Endothelial cell of umbilical vein (primary cell): ENCODE data around the gene RPGR. TPM values are rescaled to one million over a fixed set of nuclear protein-coding genes. Genes with fewer than 3 reads are reported as not detected.
A peak's percentile ranks its signal among the peaks of the same experiment; 100 is the strongest.

Experiments used
- BruUV-seq: library from RNA; stranded (reverse); fragments of 400-500 nt; replicated peaks from 2 replicates; lab custom pipeline; 2021; lab: Mats Ljungman, UMichigan
- CTCF ChIA-PET: fragments of 300-600, 350-600 bp; sonication (Branson Sonifier 250); formaldehyde crosslinking; loops from one replicate; lab custom pipeline; 2021; ENCODE audit warnings: antibody characterized with exemption, inconsistent platforms; lab: Charles Lee
- POLR2A ChIA-PET: fragments of 300-600, 350-600 bp; sonication (Branson Sonifier 250); formaldehyde crosslinking; loops from one replicate; lab custom pipeline; 2021; ENCODE audit warnings: antibody characterized with exemption, inconsistent platforms; lab: Charles Lee
- DNase-seq: peaks from one replicate; pipeline ENCODE4 v3.0.0-alpha.2; 2011; ENCODE audit warnings: low read depth, low spot score
- FAIRE-seq: peaks from 2 replicates; lab custom pipeline; 2011; peaks lifted over from hg19 to GRCh38; lab: Jason Lieb, UNC
- H2AFZ ChIP-seq: 2 replicates; pipeline ENCODE4 v1.6.0; 2012; ENCODE audit warnings: low read depth, low read length, control low read depth, inconsistent platforms
- H3K27ac ChIP-seq: 2 replicates; pipeline ENCODE4 v1.5.1; 2011; ENCODE audit warnings: low read depth, mild to moderate bottlenecking, control low read depth, low read length, moderate library complexity; ENCODE audit not compliant: insufficient read depth
- H3K27me3 ChIP-seq, 2 experiments: 2 replicates each; pipeline versions ENCODE4 v1.6.0 to v1.6.1; 2011; ENCODE audit warnings: low read length in 2 of 2, mixed read lengths in 1 of 2; ENCODE audit not compliant: control insufficient read depth in 2 of 2, insufficient read depth in 2 of 2
- H3K36me3 ChIP-seq, 2 experiments: 2 replicates in 1 of 2; 3 replicates in 1 of 2; pipeline ENCODE4 v1.5.1; 2011; ENCODE audit warnings: low read length in 2 of 2, mild to moderate bottlenecking in 1 of 2, moderate library complexity in 1 of 2; ENCODE audit not compliant: control insufficient read depth in 2 of 2, insufficient read depth in 2 of 2; ENCODE audit errors: extremely low read depth in 1 of 2
- H3K4me1 ChIP-seq: 3 replicates; pipeline ENCODE4 v1.5.1; 2011; ENCODE audit warnings: mild to moderate bottlenecking, low read length; ENCODE audit not compliant: control insufficient read depth, insufficient read depth; ENCODE audit errors: extremely low read depth
- H3K4me2 ChIP-seq: 2 replicates; pipeline ENCODE4 v1.6.1; 2011; ENCODE audit warnings: low read length, control low read depth, mixed read lengths; ENCODE audit not compliant: insufficient read depth
- H3K4me3 ChIP-seq, 3 experiments: fragments of 200-600 bp in 1 of 3; sonication (generic), shearing (Covaris generic) in 1 of 3; replicated peaks in 1 of 3; 2 replicates each; pipeline ENCODE4 v1.5.1; 2011 to 2016; ENCODE audit warnings: control low read depth in 3 of 3, low read length in 3 of 3, mild to moderate bottlenecking in 2 of 3, inconsistent platforms in 1 of 3, low read depth in 1 of 3, moderate library complexity in 1 of 3; ENCODE audit not compliant: insufficient read depth in 1 of 3
- H3K79me2 ChIP-seq: 2 replicates; pipeline ENCODE4 v1.6.0; 2012; ENCODE audit warnings: low read length, inconsistent platforms; ENCODE audit not compliant: control insufficient read depth, insufficient read depth
- H3K9ac ChIP-seq: replicated peaks from 2 replicates; pipeline ENCODE3; 2011; ENCODE audit warnings: low read length, control low read depth; ENCODE audit not compliant: insufficient read depth; ENCODE audit errors: extremely low read depth
- H3K9me1 ChIP-seq: replicated peaks from 3 replicates; pipeline ENCODE4 v1.6.0; 2011; ENCODE audit warnings: mild to moderate bottlenecking, low read length; ENCODE audit not compliant: control insufficient read depth, insufficient read depth; ENCODE audit errors: extremely low read depth
- H3K9me3 ChIP-seq: replicated peaks from 2 replicates; pipeline ENCODE4 v1.5.1; 2012; ENCODE audit warnings: low read length, inconsistent platforms; ENCODE audit not compliant: control insufficient read depth, insufficient read depth
- H4K20me1 ChIP-seq: replicated peaks from 2 replicates; pipeline ENCODE3; 2011; ENCODE audit warnings: mild to moderate bottlenecking, low read length; ENCODE audit not compliant: control insufficient read depth, insufficient read depth; ENCODE audit errors: extremely low read depth
- EZH2 ChIP-seq: IDR thresholded peaks from 2 replicates; pipeline ENCODE4 v1.6.1; 2012; ENCODE audit warnings: borderline replicate concordance, low read depth, mild to moderate bottlenecking, moderate library complexity, low read length, inconsistent platforms; ENCODE audit not compliant: severe bottlenecking
- FOS ChIP-seq: IDR thresholded peaks from 2 replicates; pipeline ENCODE4 v1.6.1; 2011; ENCODE audit warnings: mild to moderate bottlenecking, low read length, moderate library complexity, borderline replicate concordance; ENCODE audit not compliant: insufficient read depth
- GATA2 ChIP-seq: IDR thresholded peaks from 2 replicates; pipeline ENCODE4 v1.7.0; 2011; ENCODE audit warnings: low read depth, mild to moderate bottlenecking, moderate library complexity, mixed read lengths, low read length; ENCODE audit not compliant: insufficient read length, insufficient read depth
- JUN ChIP-seq: IDR thresholded peaks from 2 replicates; pipeline ENCODE4 v1.6.1; 2011; ENCODE audit warnings: borderline replicate concordance, low read depth; ENCODE audit not compliant: insufficient read length, insufficient read depth
- MAX ChIP-seq: IDR thresholded peaks from 2 replicates; pipeline ENCODE4 v1.6.1; 2011; ENCODE audit not compliant: insufficient read depth, insufficient read length
- MYC ChIP-seq: IDR thresholded peaks from one replicate; pipeline ENCODE4 v1.6.1; 2011; ENCODE audit warnings: mild to moderate bottlenecking, low read depth, low read length
- POLR2A ChIP-seq: IDR thresholded peaks from 2 replicates; pipeline ENCODE4 v1.6.1; 2012; ENCODE audit warnings: low read depth, mild to moderate bottlenecking, control low read depth, low read length
- POLR2AphosphoS5 ChIP-seq: IDR thresholded peaks from 2 replicates; pipeline ENCODE4 v1.6.1; 2012; ENCODE audit warnings: low read depth, mild to moderate bottlenecking, control low read depth, low read length, moderate library complexity; ENCODE audit not compliant: insufficient read depth
- dilution Hi-C: fragments of 300-500 bp; cut with MboI; formaldehyde crosslinking; loops from one replicate; pipeline ENCODE4 v1.15.0; 2019; ENCODE audit warnings: low sequenced_read_pairs; ENCODE audit not compliant: extremely low pct_ligation_motif_present
- intact Hi-C: fragments of 100-400 bp; cut with micrococcal nuclease; formaldehyde crosslinking; loops from one replicate; pipeline ENCODE4 v1.10.0; 2022
- polyA plus RNA-seq, 4 experiments: library from polyadenylated mRNA; depleted of rRNA in 3 of 4; stranded (reverse) in 3 of 4; unstranded in 1 of 4; fragments of >200 nt; gene quantifications; 2 replicates each; pipeline versions ENCODE4 v1.2.1 to v1.2.3, GENCODE V29; 2011 to 2012; ENCODE audit warnings: missing spikeins in 1 of 4
- total RNA-seq: library from RNA; stranded (reverse); gene quantifications from 2 replicates; pipeline ENCODE4 v1.2.3, GENCODE V29; 2021
- TF ChIP-seq, protein P1 (sequence below), 2 donors: IDR thresholded peaks; 1 replicate in 1 of 2; 2 replicates in 1 of 2; pipeline ENCODE4 v1.5.1; 2011; ENCODE audit warnings: low read length in 2 of 2, mild to moderate bottlenecking in 2 of 2, moderate library complexity in 2 of 2, control low read depth in 1 of 2, inconsistent platforms in 1 of 2, low read depth in 1 of 2; ENCODE audit not compliant: insufficient read depth in 1 of 2; ENCODE audit errors: extremely low read depth in 1 of 2

RPGR gene
- total and polyA plus RNA-seq, 2 donors (not counting 3 experiments of a cell fraction or from before 2014, with no cell fraction given) = 2.7 to 24.0 TPM

GRCh38 chrX:38233891-38234667 lies 93.2 kb downstream of the RPGR start:
- intact Hi-C loops = no loop called here

DNA sequence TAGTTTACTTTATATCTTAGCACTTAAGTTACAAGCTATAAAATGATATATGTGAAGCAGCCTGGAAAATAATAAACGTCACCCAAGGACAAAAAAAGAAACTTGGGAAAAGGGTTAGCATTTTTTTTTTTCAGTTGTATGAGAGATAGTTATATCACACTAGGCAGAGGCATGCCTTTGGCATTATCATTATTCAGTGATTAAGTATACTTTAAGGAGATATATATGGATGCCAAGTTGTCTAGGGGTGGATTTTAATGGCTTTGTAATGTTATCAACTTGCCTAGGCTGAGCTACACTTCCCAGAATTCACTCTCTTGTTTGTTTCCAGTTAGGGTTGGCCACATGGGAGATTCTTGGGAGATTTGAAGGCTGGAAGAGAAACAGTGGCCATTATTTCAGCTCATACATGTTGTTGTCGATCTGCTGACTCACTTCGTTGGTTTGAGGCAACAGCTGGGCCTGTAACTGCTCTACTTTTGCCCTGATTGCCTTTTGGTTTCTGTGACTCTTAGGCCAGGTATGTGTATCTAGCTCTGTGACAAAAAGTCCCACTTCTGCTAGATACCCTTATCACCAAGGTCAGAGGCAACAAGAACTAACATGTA lies 95.1 kb downstream of the RPGR start:
- H3K36me3 ChIP-seq = no peaks in the 10 kb centered on the region
- TF ChIP-seq POLR2A (no peak), EZH2 (no peak), POLR2AphosphoS5 (no peak), JUN (no peak), GATA2 (no peak), MAX (no peak), FOS (no peak), MYC (no peak)
- TF ChIP-seq, protein P1, sequence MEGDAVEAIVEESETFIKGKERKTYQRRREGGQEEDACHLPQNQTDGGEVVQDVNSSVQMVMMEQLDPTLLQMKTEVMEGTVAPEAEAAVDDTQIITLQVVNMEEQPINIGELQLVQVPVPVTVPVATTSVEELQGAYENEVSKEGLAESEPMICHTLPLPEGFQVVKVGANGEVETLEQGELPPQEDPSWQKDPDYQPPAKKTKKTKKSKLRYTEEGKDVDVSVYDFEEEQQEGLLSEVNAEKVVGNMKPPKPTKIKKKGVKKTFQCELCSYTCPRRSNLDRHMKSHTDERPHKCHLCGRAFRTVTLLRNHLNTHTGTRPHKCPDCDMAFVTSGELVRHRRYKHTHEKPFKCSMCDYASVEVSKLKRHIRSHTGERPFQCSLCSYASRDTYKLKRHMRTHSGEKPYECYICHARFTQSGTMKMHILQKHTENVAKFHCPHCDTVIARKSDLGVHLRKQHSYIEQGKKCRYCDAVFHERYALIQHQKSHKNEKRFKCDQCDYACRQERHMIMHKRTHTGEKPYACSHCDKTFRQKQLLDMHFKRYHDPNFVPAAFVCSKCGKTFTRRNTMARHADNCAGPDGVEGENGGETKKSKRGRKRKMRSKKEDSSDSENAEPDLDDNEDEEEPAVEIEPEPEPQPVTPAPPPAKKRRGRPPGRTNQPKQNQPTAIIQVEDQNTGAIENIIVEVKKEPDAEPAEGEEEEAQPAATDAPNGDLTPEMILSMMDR (IDR thresholded peaks at IDR 0.05; ENCODE audit: extremely low read depth in 1 of 2, insufficient read depth in 1 of 2, low read depth in 1 of 2, low read length in 2 of 2) = no peak
- intact Hi-C loops = no loop called here
- DNase-seq (no peak), FAIRE-seq (no peak)
- no peaks in the 10 kb centered on the region for H3K9me3 ChIP-seq
- no peaks in the 10 kb centered on the region for H3K9me1 ChIP-seq
- ChIA-PET CTCF (no interaction called here), POLR2A (no interaction called here)
- no peak overlapping the region for H2AFZ ChIP-seq
- no peak overlapping the region for H3K9ac ChIP-seq
- H3K4me2 ChIP-seq = no peak overlapping the region
- no peaks in the 10 kb centered on the region for H3K79me2 ChIP-seq
- H3K4me1 ChIP-seq = peaks cover 8% of the 10 kb centered on the region
- no peaks in the 10 kb centered on the region for H3K27me3 ChIP-seq
- no TSS peak for BruUV-seq
- H3K27ac ChIP-seq = no peak overlapping the region
- dilution Hi-C loops = no loop called here
- no peaks in the 10 kb centered on the region for H4K20me1 ChIP-seq
- H3K4me3 ChIP-seq = no peak overlapping the region

More at GRCh38 chrX:38233891-38234667, 93.2 kb downstream of the RPGR start:
- Histone ChIP-seq H3K4me1 (peaks cover 8% of the 10 kb centered on the region), H4K20me1 (no peaks in the 10 kb centered on the region), H3K9me3 (no peaks in the 10 kb centered on the region), H3K36me3 (no peaks in the 10 kb centered on the region), H3K27ac (no peak overlapping the region), H3K9ac (no peak overlapping the region), H3K4me2 (no peak overlapping the region), H3K27me3 (no peaks in the 10 kb centered on the region), H2AFZ (peak overlapping the region; percentile 6), H3K9me1 (no peaks in the 10 kb centered on the region), H3K4me3 (no peak overlapping the region), H3K79me2 (no peaks in the 10 kb centered on the region)
- TF ChIP-seq FOS (peak; percentile 28), EZH2 (no peak)
- FAIRE-seq (peak; percentile 52), DNase-seq (peak; percentile 5)
- BruUV-seq = no TSS peak
- ChIA-PET POLR2A (no interaction called here), CTCF (interaction anchor here (0.9 kb wide), 1 partner anchor 13 kb away, joined by 3 read pairs; the partner anchor contains the start of gene SRPX)
- dilution Hi-C loops = no loop called here
